NCI-H1694 treated with DMSO at 0.1 percent for 48 hours (cell line): ENCODE results near the gene MGMT.

Experiments used
- DNase-seq: peaks from one replicate; lab custom pipeline; 2025; lab: John Stamatoyannopoulos, UW

The MGMT gene

GRCh38 chr10:129761981-129762956 is 295.2 kb downstream of the MGMT start:
- DNase-seq = no peak

- DNase-seq = no peak
Measured at GRCh38 chr10:129764011-129764900, 297.2 kb downstream of the MGMT start.

- no peak for DNase-seq
Measured at GRCh38 chr10:129764901-129765663, 298.0 kb downstream of the MGMT start.

GRCh38 chr10:129765664-129766550 is 298.9 kb downstream of the MGMT start:
- DNase-seq = no peak

- no peak for DNase-seq
Measured at GRCh38 chr10:129766611-129767550, 299.8 kb downstream of the MGMT start.

- DNase-seq = no peak
Measured at GRCh38 chr10:129767751-129768150, 300.7 kb downstream of the MGMT start.

- DNase-seq = no peak
Measured at GRCh38 chr10:129768437-129769355, 301.7 kb downstream of the MGMT start.

GRCh38 chr10:129769381-129770116 is 302.5 kb downstream of the MGMT start:
- no peak for DNase-seq

GRCh38 chr10:129770286-129770685 is 303.2 kb downstream of the MGMT start:
- no peak for DNase-seq

GRCh38 chr10:129771024-129771423 is 304.0 kb downstream of the MGMT start:
- DNase-seq = no peak

- DNase-seq = no peak
Measured at GRCh38 chr10:129771576-129771975, 304.5 kb downstream of the MGMT start.

GRCh38 chr10:129771991-129772431 is 305.0 kb downstream of the MGMT start:
- no peak for DNase-seq

- DNase-seq = no peak
Measured at GRCh38 chr10:129772468-129773358, 305.7 kb downstream of the MGMT start.

- DNase-seq = no peak
Measured at GRCh38 chr10:129773359-129773990, 306.4 kb downstream of the MGMT start.

- DNase-seq = no peak
Measured at GRCh38 chr10:129774082-129774735, 307.2 kb downstream of the MGMT start.
